H4 (cell line): Measurements from ENCODE around the gene PPP2R2C. TPM values are rescaled to one million over a fixed set of nuclear protein-coding genes. Genes with fewer than 3 reads are reported as not detected.

Experiments used
- DNase-seq: peaks from one replicate; pipeline ENCODE4 v3.0.0-alpha.2; 2015; ENCODE audit warnings: low spot score
- total RNA-seq: library from RNA; depleted of rRNA; stranded (reverse); fragments of >200 nt; shearing (Covaris generic); gene quantifications from 2 replicates; pipeline ENCODE4 v1.2.3, GENCODE V29; 2014; rRNA removed

Gene PPP2R2C
- total RNA-seq = 0.91 and 1.3 TPM in 2 replicates

- DNase-seq = no peak
Measured at GRCh38 chr4:6472387-6473263, at the start of gene PPP2R2C. TSS of gene PPP2R2C (minus strand) at chr4:6472614. CDS start at chr4:6472229, 385 bp downstream.

- no peak for DNase-seq
Measured at GRCh38 chr4:6520978-6521377, 48.6 kb upstream of the PPP2R2C start.

- DNase-seq = no peak
Measured at GRCh38 chr4:6520051-6520636, 47.7 kb upstream of the PPP2R2C start.

GRCh38 chr4:6517171-6517570 is 44.8 kb upstream of the PPP2R2C start:
- DNase-seq = no peak

GRCh38 chr4:6516762-6517161 is 44.3 kb upstream of the PPP2R2C start:
- no peak for DNase-seq

- DNase-seq = no peak
Measured at GRCh38 chr4:6516281-6516680, 43.9 kb upstream of the PPP2R2C start.

GRCh38 chr4:6513678-6514077 is 41.3 kb upstream of the PPP2R2C start:
- DNase-seq = no peak

- no peak for DNase-seq
Measured at GRCh38 chr4:6509587-6509986, 37.2 kb upstream of the PPP2R2C start.

- DNase-seq = no peak
Measured at GRCh38 chr4:6507345-6507744, 34.9 kb upstream of the PPP2R2C start.

- no peak for DNase-seq
Measured at GRCh38 chr4:6506616-6507140, 34.3 kb upstream of the PPP2R2C start.

GRCh38 chr4:6504900-6505496 is 32.6 kb upstream of the PPP2R2C start:
- DNase-seq = no peak

GRCh38 chr4:6502747-6503465 is 30.5 kb upstream of the PPP2R2C start:
- DNase-seq = no peak

GRCh38 chr4:6502147-6502546 is 29.7 kb upstream of the PPP2R2C start:
- no peak for DNase-seq

GRCh38 chr4:6501171-6501570 is 28.8 kb upstream of the PPP2R2C start:
- DNase-seq = no peak

GRCh38 chr4:6500481-6501140 is 28.2 kb upstream of the PPP2R2C start:
- no peak for DNase-seq

GRCh38 chr4:6499238-6499600 is 26.8 kb upstream of the PPP2R2C start:
- no peak for DNase-seq

- DNase-seq = no peak
Measured at GRCh38 chr4:6498511-6499237, 26.3 kb upstream of the PPP2R2C start.

GRCh38 chr4:6497796-6498195 is 25.4 kb upstream of the PPP2R2C start:
- no peak for DNase-seq

- no peak for DNase-seq
Measured at GRCh38 chr4:6495736-6496135, 23.3 kb upstream of the PPP2R2C start.

- no peak for DNase-seq
Measured at GRCh38 chr4:6495296-6495590, 22.8 kb upstream of the PPP2R2C start.
